GM23338 (cell line): ENCODE measurements around the gene ALKBH4. TPM values are rescaled to one million over a fixed set of nuclear protein-coding genes. Genes with fewer than 3 reads are reported as not detected.

Experiments
- ATAC-seq: fragments of 200-7000 bp; cut with Tn5 transposase; 3 replicates; pipeline ENCODE4 v1.9.1; 2020
- DNase-seq: peaks from one replicate; pipeline ENCODE4 v3.0.0-alpha.2; 2015; ENCODE audit warnings: low spot score
- H2AFZ ChIP-seq: fragments of 200-600 bp; sonication (generic); 2 replicates; pipeline ENCODE4 v1.8.0; 2016; ENCODE audit warnings: antibody characterized with exemption, mild to moderate bottlenecking, moderate library complexity
- H3F3A ChIP-seq: fragments of 200-600 bp; sonication (generic); replicated peaks from 2 replicates; pipeline ENCODE4 v1.8.0; 2017; ENCODE audit warnings: antibody characterized with exemption, mixed run types, low read depth
- H3K27ac ChIP-seq: fragments of 200-600 bp; sonication (generic); 2 replicates; pipeline ENCODE4 v1.6.1; 2016; ENCODE audit warnings: low read depth
- H3K27me3 ChIP-seq: fragments of 200-600 bp; sonication (generic); 2 replicates; pipeline ENCODE4 v1.8.0; 2016; ENCODE audit warnings: mild to moderate bottlenecking, mixed run types, moderate library complexity; ENCODE audit not compliant: insufficient read depth
- H3K36me3 ChIP-seq: fragments of 200-600 bp; sonication (generic); 2 replicates; pipeline ENCODE4 v1.8.0; 2016; ENCODE audit warnings: mild to moderate bottlenecking; ENCODE audit not compliant: insufficient read depth
- H3K4me1 ChIP-seq: fragments of 200-600 bp; sonication (generic); 2 replicates; pipeline ENCODE4 v1.8.0; 2016; ENCODE audit warnings: mild to moderate bottlenecking, moderate library complexity; ENCODE audit not compliant: insufficient read depth
- H3K4me2 ChIP-seq: fragments of 200-600 bp; sonication (generic); 2 replicates; pipeline ENCODE4 v1.7.1; 2017; ENCODE audit warnings: mixed run types
- H3K4me3 ChIP-seq: fragments of 200-600 bp; sonication (generic); 2 replicates; pipeline ENCODE4 v1.6.1; 2016; ENCODE audit warnings: mixed run types
- H3K79me2 ChIP-seq: fragments of 200-600 bp; sonication (generic); replicated peaks from 2 replicates; pipeline ENCODE4 v1.8.0; 2017; ENCODE audit warnings: mild to moderate bottlenecking; ENCODE audit not compliant: insufficient read depth
- H3K9me2 ChIP-seq: fragments of 200-600 bp; sonication (generic); 2 replicates; pipeline ENCODE4 v1.8.0; 2017; ENCODE audit not compliant: insufficient read depth
- H4K20me1 ChIP-seq: fragments of 200-600 bp; sonication (generic); replicated peaks from 2 replicates; pipeline ENCODE4 v1.8.0; 2017; ENCODE audit warnings: mild to moderate bottlenecking; ENCODE audit not compliant: insufficient read depth
- H3K27ac Mint-ChIP-seq: 2 replicates; pipeline ENCODE4 v1.8.0; 2020; ENCODE audit warnings: inconsistent platforms, mild to moderate bottlenecking, moderate library complexity, mixed read lengths
- H3K27me3 Mint-ChIP-seq: 3 replicates; pipeline ENCODE4 v1.8.0; 2022; ENCODE audit warnings: low read depth, mild to moderate bottlenecking, moderate library complexity, mixed read lengths, inconsistent platforms; ENCODE audit not compliant: insufficient read depth, poor library complexity
- H3K36me3 Mint-ChIP-seq: 3 replicates; pipeline ENCODE4 v1.8.0; 2021; ENCODE audit warnings: low read depth, mild to moderate bottlenecking, inconsistent platforms, moderate library complexity, mixed read lengths
- H3K4me1 Mint-ChIP-seq: 3 replicates; pipeline ENCODE4 v1.8.0; 2020; ENCODE audit warnings: mild to moderate bottlenecking, inconsistent platforms, mixed read lengths
- H3K4me3 Mint-ChIP-seq: 3 replicates; pipeline ENCODE4 v1.8.0; 2021; ENCODE audit warnings: moderate library complexity, mild to moderate bottlenecking, inconsistent platforms, mixed read lengths
- H3K9me3 Mint-ChIP-seq: 3 replicates; pipeline ENCODE4 v1.8.0; 2020; ENCODE audit warnings: moderate library complexity, mild to moderate bottlenecking, inconsistent platforms, mixed read lengths
- ETS1 ChIP-seq: IDR thresholded peaks from 2 replicates; pipeline ENCODE4 v1.6.1; 2016; ENCODE audit warnings: antibody characterized with exemption
- NANOG ChIP-seq: IDR thresholded peaks from 2 replicates; pipeline ENCODE4 v1.6.1; 2016; ENCODE audit warnings: antibody characterized with exemption, borderline replicate concordance
- POLR2AphosphoS5 ChIP-seq: IDR thresholded peaks from 2 replicates; pipeline ENCODE4 v1.6.1; 2016; ENCODE audit warnings: antibody characterized with exemption, low read depth
- STAT1 ChIP-seq: IDR thresholded peaks from one replicate; pipeline ENCODE4 v1.6.1; 2016; ENCODE audit warnings: antibody characterized with exemption; ENCODE audit not compliant: unreplicated experiment
- ZNF114 ChIP-seq: fragments of 250-450 bp; sonication (Bioruptor Pico); IDR thresholded peaks from 2 replicates; pipeline ENCODE4 v1.5.0; 2020; ENCODE audit warnings: mild to moderate bottlenecking, moderate library complexity
- ZNF462 ChIP-seq: fragments of 250-450 bp; sonication (Bioruptor Pico); IDR thresholded peaks from 2 replicates; pipeline ENCODE4 v1.5.0; 2020; ENCODE audit warnings: mild to moderate bottlenecking, moderate library complexity
- polyA plus RNA-seq: library from polyadenylated mRNA; unstranded; fragments of >200 nt; fragmentation: Nextera tagmentation; extraction: Ambion mirVana; gene quantifications from 2 replicates; pipeline ENCODE4 v1.2.1, GENCODE V29; 2016
- total RNA-seq: library from RNA; depleted of rRNA; stranded (reverse); fragments of >200 nt; shearing (Covaris generic); gene quantifications from 2 replicates; pipeline ENCODE4 v1.2.3, GENCODE V29; 2014

Gene ALKBH4
- total and polyA plus RNA-seq, 2 experiments from 2014 or later, result 17.7 to 45.0 TPM

GRCh38 chr7:102417105-102417504, 47.6 kb downstream of the ALKBH4 start:
- H3K9me2 ChIP-seq, result no peaks in the 10 kb centered on the region

More at GRCh38 chr7:102417105-102417504, 47.6 kb downstream of the ALKBH4 start:
- no peak for TF ChIP-seq ETS1
- TF ChIP-seq POLR2AphosphoS5, result no peak
- no peak for TF ChIP-seq STAT1
- no peak for TF ChIP-seq ZNF462 (CRISPR knock-in tag)
- no peak for TF ChIP-seq NANOG
- TF ChIP-seq ZNF114 (CRISPR knock-in tag), result no peak
- Histone ChIP-seq H3K4me2 (no peak overlapping the region), H3K36me3 (peaks cover 22% of the 10 kb centered on the region), H3F3A (peaks cover 3% of the 10 kb centered on the region), H4K20me1 (peaks cover 10% of the 10 kb centered on the region), H3K27ac (no peak overlapping the region), H3K4me1 (no peaks in the 10 kb centered on the region), H2AFZ (no peak overlapping the region), H3K79me2 (peaks cover 3% of the 10 kb centered on the region; the same call in 1 of the 2 replicates), H3K4me3 (no peak overlapping the region), H3K27me3 (no peaks in the 10 kb centered on the region)
- ATAC-seq, result no peak
- Mint-ChIP-seq H3K36me3 (peaks cover 53% of the 10 kb centered on the region), H3K4me3 (no peak overlapping the region), H3K27me3 (peaks cover 12% of the 10 kb centered on the region), H3K27ac (no peak overlapping the region), H3K9me3 (no peaks in the 10 kb centered on the region), H3K4me1 (peaks cover 7% of the 10 kb centered on the region; the same call in 2 of the 3 replicates)
- no peak for DNase-seq
